HEK293 (cell line): Measurements from ENCODE around the gene NEGR1.

Experiments used
- BCL11A ChIP-seq: fragments of 450-650 bp; formaldehyde crosslinking; IDR thresholded peaks from 2 replicates; pipeline ENCODE4 v1.5.1; 2016; ENCODE audit warnings: low read depth, missing biosample characterization, missing genetic modification characterization
- BCL11B ChIP-seq: fragments of 450-650 bp; formaldehyde crosslinking; IDR thresholded peaks from 2 replicates; pipeline ENCODE4 v1.5.1; 2016; ENCODE audit warnings: low read depth, missing biosample characterization, missing genetic modification characterization
- GLIS2 ChIP-seq: fragments of 450-650 bp; formaldehyde crosslinking; IDR thresholded peaks from 2 replicates; pipeline ENCODE4 v1.5.1; 2016; ENCODE audit warnings: missing biosample characterization, missing genetic modification characterization
- KLF1 ChIP-seq: fragments of 450-650 bp; formaldehyde crosslinking; IDR thresholded peaks from 2 replicates; pipeline ENCODE4 v1.5.1; 2016; ENCODE audit warnings: missing biosample characterization, missing genetic modification characterization
- MEIS1 ChIP-seq: sonication (generic); formaldehyde crosslinking; IDR thresholded peaks from 2 replicates; pipeline ENCODE4 v1.8.1; 2022; ENCODE audit warnings: missing genetic modification reagents, mild to moderate bottlenecking, borderline replicate concordance
- MYNN ChIP-seq: fragments of 450-650 bp; formaldehyde crosslinking; IDR thresholded peaks from 2 replicates; pipeline ENCODE4 v1.5.1; 2016; ENCODE audit warnings: missing biosample characterization, missing genetic modification characterization, borderline replicate concordance
- RBAK ChIP-seq: fragments of 450-650 bp; formaldehyde crosslinking; IDR thresholded peaks from 2 replicates; pipeline ENCODE4 v1.5.1; 2016; ENCODE audit warnings: missing biosample characterization, missing genetic modification characterization
- REPIN1 ChIP-seq: fragments of 450-650 bp; formaldehyde crosslinking; IDR thresholded peaks from 2 replicates; pipeline ENCODE4 v1.5.1; 2017; ENCODE audit warnings: missing biosample characterization, missing genetic modification characterization, low read depth
- YY1 ChIP-seq: fragments of 450-650 bp; formaldehyde crosslinking; IDR thresholded peaks from 2 replicates; pipeline ENCODE4 v1.5.1; 2018; ENCODE audit warnings: missing biosample characterization, missing genetic modification characterization
- ZFP3 ChIP-seq: fragments of 450-650 bp; formaldehyde crosslinking; IDR thresholded peaks from 2 replicates; pipeline ENCODE4 v1.5.1; 2016; ENCODE audit warnings: low read depth, missing biosample characterization, missing genetic modification characterization
- ZNF112 ChIP-seq: fragments of 450-650 bp; formaldehyde crosslinking; IDR thresholded peaks from 2 replicates; pipeline ENCODE4 v1.5.0; 2017; ENCODE audit warnings: missing biosample characterization, missing genetic modification characterization
- ZNF19 ChIP-seq: fragments of 450-650 bp; formaldehyde crosslinking; IDR thresholded peaks from 2 replicates; pipeline ENCODE4; 2016; ENCODE audit warnings: missing biosample characterization, missing genetic modification characterization, low read depth
- ZNF335 ChIP-seq: fragments of 450-650 bp; formaldehyde crosslinking; conservative IDR thresholded peaks from 2 replicates; pipeline ENCODE4 v1.5.1; 2016; ENCODE audit warnings: missing biosample characterization, missing genetic modification characterization
- ZNF544 ChIP-seq: fragments of 450-650 bp; formaldehyde crosslinking; IDR thresholded peaks from 2 replicates; pipeline ENCODE4 v1.5.0; 2017; ENCODE audit warnings: missing biosample characterization, missing genetic modification characterization
- ZNF596 ChIP-seq: fragments of 450-650 bp; IDR thresholded peaks from 2 replicates; pipeline ENCODE4 v1.5.0; 2018; ENCODE audit warnings: missing biosample characterization, mild to moderate bottlenecking, missing genetic modification characterization, moderate library complexity
- ZNF600 ChIP-seq: fragments of 450-650 bp; formaldehyde crosslinking; IDR thresholded peaks from 2 replicates; pipeline ENCODE4 v1.5.1; 2016; ENCODE audit warnings: missing biosample characterization, missing genetic modification characterization
- ZNF624 ChIP-seq: fragments of 450-650 bp; formaldehyde crosslinking; IDR thresholded peaks from 2 replicates; pipeline ENCODE4 v1.5.1; 2017; ENCODE audit warnings: missing biosample characterization, missing genetic modification characterization
- ZNF626 ChIP-seq: fragments of 450-650 bp; sonication (Bioruptor Pico); formaldehyde crosslinking; IDR thresholded peaks from 2 replicates; pipeline ENCODE4 v1.5.1; 2018; ENCODE audit warnings: missing biosample characterization, missing genetic modification characterization, inconsistent platforms
- ZNF707 ChIP-seq: fragments of 450-650 bp; formaldehyde crosslinking; IDR thresholded peaks from 2 replicates; pipeline ENCODE4 v1.5.1; 2016; ENCODE audit warnings: missing biosample characterization, missing genetic modification characterization
- ZNF76 ChIP-seq: fragments of 450-650 bp; formaldehyde crosslinking; IDR thresholded peaks from 2 replicates; pipeline ENCODE4; 2016; ENCODE audit warnings: low read depth, missing biosample characterization, missing genetic modification characterization, borderline replicate concordance
- ZNF776 ChIP-seq: fragments of 450-650 bp; formaldehyde crosslinking; IDR thresholded peaks from 2 replicates; pipeline ENCODE4 v1.5.0; 2017; ENCODE audit warnings: missing biosample characterization, missing genetic modification characterization, borderline replicate concordance
- ZSCAN30 ChIP-seq: fragments of 450-650 bp; IDR thresholded peaks from 2 replicates; pipeline ENCODE4 v1.5.1; 2018; ENCODE audit warnings: missing biosample characterization, mild to moderate bottlenecking, missing genetic modification characterization, moderate library complexity
- TF ChIP-seq, protein P1 (sequence below): fragments of 450-650 bp; formaldehyde crosslinking; IDR thresholded peaks from 2 replicates; pipeline ENCODE4 v1.5.1; 2016; ENCODE audit warnings: missing biosample characterization, missing genetic modification characterization
- TF ChIP-seq, protein P2 (sequence below): fragments of 450-650 bp; formaldehyde crosslinking; IDR thresholded peaks from 2 replicates; pipeline ENCODE4 v1.5.1; 2016; ENCODE audit warnings: missing biosample characterization, missing genetic modification characterization
- TF ChIP-seq, protein P3 (sequence below): fragments of 450-650 bp; formaldehyde crosslinking; IDR thresholded peaks from 2 replicates; pipeline ENCODE4 v1.5.1; 2016; ENCODE audit warnings: missing biosample characterization, missing genetic modification characterization
- TF ChIP-seq, protein P4 (sequence below): fragments of 450-650 bp; formaldehyde crosslinking; IDR thresholded peaks from 2 replicates; pipeline ENCODE4 v1.5.1; 2016; ENCODE audit warnings: missing biosample characterization, missing genetic modification characterization
- TF ChIP-seq, protein P5 (sequence below): fragments of 450-650 bp; formaldehyde crosslinking; IDR thresholded peaks from 2 replicates; pipeline ENCODE4 v1.5.1; 2016; ENCODE audit warnings: missing biosample characterization, missing genetic modification characterization
- TF ChIP-seq, protein P6 (sequence below): fragments of 450-650 bp; IDR thresholded peaks from 2 replicates; pipeline ENCODE4 v1.5.1; 2018; ENCODE audit warnings: missing biosample characterization, mild to moderate bottlenecking, missing genetic modification characterization

NEGR1 gene

DNA sequence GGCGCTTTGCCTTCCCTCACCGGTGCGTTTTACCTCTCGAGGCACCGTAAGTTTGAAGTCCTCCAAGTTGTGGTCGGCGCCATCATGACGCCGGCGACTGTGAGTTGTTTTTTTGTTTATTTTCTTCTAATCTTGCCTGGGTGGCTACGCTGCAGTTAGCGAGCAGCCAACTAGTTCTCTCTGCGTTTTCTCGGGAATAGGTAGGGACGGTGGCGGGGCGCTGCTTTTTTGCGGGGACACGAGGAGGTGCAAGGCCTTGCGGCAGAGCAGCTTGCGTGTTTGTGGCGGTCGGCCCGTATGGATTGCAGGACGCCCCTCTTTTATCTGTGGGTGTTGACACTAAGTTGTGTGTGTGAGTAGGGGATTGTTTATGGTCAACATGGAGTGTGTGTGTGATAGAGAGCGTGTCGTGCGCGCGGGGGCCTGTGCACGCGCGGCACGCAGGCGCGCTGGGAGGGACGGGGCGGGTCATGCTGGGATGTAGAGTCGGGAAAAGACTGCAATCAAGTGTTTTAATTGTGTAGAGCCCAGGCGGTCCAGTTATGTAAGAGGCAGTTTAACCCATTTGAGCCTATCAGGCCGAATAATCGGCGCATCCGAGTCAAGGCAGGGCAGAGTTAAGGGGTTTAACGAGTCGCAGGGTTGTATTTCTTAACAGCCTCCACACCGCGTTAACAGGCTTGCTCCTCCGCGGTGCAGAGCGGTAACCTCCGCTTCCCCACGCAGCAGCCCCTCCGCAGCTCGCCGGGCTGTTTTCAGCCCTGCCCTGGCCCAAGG is 1.2 kb upstream of the NEGR1 start (continued):
- TF ChIP-seq, protein P1, sequence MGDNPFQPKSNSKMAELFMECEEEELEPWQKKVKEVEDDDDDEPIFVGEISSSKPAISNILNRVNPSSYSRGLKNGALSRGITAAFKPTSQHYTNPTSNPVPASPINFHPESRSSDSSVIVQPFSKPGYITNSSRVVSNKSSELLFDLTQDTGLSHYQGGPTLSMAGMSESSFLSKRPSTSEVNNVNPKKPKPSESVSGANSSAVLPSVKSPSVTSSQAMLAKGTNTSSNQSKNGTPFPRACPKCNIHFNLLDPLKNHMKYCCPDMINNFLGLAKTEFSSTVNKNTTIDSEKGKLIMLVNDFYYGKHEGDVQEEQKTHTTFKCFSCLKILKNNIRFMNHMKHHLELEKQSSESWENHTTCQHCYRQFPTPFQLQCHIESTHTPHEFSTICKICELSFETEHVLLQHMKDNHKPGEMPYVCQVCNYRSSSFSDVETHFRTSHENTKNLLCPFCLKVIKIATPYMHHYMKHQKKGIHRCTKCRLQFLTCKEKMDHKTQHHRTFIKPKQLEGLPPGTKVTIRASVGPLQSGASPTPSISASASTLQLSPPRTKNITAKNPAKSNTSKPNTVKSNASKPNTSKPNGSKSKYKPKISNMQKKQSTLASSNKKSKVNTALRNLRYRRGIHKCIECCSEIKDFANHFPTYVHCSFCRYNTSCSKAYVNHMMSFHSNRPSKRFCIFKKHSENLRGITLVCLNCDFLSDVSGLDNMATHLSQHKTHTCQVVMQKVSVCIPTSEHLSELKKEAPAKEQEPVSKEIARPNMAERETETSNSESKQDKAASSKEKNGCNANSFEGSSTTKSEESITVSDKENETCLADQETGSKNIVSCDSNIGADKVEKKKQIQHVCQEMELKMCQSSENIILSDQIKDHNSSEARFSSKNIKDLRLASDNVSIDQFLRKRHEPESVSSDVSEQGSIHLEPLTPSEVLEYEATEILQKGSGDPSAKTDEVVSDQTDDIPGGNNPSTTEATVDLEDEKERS (tag by site-specific recombination) = no peak
- TF ChIP-seq, protein P2, sequence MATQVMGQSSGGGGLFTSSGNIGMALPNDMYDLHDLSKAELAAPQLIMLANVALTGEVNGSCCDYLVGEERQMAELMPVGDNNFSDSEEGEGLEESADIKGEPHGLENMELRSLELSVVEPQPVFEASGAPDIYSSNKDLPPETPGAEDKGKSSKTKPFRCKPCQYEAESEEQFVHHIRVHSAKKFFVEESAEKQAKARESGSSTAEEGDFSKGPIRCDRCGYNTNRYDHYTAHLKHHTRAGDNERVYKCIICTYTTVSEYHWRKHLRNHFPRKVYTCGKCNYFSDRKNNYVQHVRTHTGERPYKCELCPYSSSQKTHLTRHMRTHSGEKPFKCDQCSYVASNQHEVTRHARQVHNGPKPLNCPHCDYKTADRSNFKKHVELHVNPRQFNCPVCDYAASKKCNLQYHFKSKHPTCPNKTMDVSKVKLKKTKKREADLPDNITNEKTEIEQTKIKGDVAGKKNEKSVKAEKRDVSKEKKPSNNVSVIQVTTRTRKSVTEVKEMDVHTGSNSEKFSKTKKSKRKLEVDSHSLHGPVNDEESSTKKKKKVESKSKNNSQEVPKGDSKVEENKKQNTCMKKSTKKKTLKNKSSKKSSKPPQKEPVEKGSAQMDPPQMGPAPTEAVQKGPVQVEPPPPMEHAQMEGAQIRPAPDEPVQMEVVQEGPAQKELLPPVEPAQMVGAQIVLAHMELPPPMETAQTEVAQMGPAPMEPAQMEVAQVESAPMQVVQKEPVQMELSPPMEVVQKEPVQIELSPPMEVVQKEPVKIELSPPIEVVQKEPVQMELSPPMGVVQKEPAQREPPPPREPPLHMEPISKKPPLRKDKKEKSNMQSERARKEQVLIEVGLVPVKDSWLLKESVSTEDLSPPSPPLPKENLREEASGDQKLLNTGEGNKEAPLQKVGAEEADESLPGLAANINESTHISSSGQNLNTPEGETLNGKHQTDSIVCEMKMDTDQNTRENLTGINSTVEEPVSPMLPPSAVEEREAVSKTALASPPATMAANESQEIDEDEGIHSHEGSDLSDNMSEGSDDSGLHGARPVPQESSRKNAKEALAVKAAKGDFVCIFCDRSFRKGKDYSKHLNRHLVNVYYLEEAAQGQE (tag by site-specific recombination) = no peak
- TF ChIP-seq, protein P3, sequence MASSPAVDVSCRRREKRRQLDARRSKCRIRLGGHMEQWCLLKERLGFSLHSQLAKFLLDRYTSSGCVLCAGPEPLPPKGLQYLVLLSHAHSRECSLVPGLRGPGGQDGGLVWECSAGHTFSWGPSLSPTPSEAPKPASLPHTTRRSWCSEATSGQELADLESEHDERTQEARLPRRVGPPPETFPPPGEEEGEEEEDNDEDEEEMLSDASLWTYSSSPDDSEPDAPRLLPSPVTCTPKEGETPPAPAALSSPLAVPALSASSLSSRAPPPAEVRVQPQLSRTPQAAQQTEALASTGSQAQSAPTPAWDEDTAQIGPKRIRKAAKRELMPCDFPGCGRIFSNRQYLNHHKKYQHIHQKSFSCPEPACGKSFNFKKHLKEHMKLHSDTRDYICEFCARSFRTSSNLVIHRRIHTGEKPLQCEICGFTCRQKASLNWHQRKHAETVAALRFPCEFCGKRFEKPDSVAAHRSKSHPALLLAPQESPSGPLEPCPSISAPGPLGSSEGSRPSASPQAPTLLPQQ (tag by site-specific recombination) = no peak
- TF ChIP-seq ZNF19 (tag by site-specific recombination) (no peak), ZNF600 (tag by site-specific recombination) (0 out of 2 replicates have a peak, but pooled peaks have one; percentile 16), ZNF76 (tag by site-specific recombination) (peak; percentile 83), REPIN1 (tag by site-specific recombination) (no peak), ZNF335 (peak; percentile 82), BCL11A (tag by site-specific recombination) (no peak), ZNF544 (tag by site-specific recombination) (no peak), BCL11B (tag by site-specific recombination) (no peak), RBAK (tag by site-specific recombination) (no peak), ZNF112 (tag by site-specific recombination) (no peak), ZNF596 (tag by site-specific recombination) (no peak), ZNF626 (no peak), YY1 (peak; percentile 68; the same call in 1 of the 2 replicates), ZNF624 (tag by site-specific recombination) (no peak), MEIS1 (CRISPR knock-in tag) (no peak), ZNF776 (tag by site-specific recombination) (no peak), ZSCAN30 (tag by site-specific recombination) (no peak), KLF1 (no peak), GLIS2 (peak; percentile 30; the same call in 1 of the 2 replicates), ZNF707 (tag by site-specific recombination) (no peak), MYNN (0 out of 2 replicates have a peak, but pooled peaks have one; percentile 14), ZFP3 (tag by site-specific recombination) (no peak)
- TF ChIP-seq, protein P4, sequence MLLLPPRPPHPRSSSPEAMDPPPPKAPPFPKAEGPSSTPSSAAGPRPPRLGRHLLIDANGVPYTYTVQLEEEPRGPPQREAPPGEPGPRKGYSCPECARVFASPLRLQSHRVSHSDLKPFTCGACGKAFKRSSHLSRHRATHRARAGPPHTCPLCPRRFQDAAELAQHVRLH = no peak
- TF ChIP-seq, protein P5, sequence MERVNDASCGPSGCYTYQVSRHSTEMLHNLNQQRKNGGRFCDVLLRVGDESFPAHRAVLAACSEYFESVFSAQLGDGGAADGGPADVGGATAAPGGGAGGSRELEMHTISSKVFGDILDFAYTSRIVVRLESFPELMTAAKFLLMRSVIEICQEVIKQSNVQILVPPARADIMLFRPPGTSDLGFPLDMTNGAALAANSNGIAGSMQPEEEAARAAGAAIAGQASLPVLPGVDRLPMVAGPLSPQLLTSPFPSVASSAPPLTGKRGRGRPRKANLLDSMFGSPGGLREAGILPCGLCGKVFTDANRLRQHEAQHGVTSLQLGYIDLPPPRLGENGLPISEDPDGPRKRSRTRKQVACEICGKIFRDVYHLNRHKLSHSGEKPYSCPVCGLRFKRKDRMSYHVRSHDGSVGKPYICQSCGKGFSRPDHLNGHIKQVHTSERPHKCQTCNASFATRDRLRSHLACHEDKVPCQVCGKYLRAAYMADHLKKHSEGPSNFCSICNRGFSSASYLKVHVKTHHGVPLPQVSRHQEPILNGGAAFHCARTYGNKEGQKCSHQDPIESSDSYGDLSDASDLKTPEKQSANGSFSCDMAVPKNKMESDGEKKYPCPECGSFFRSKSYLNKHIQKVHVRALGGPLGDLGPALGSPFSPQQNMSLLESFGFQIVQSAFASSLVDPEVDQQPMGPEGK (tag by site-specific recombination) = peak; percentile 66
- TF ChIP-seq, protein P6, sequence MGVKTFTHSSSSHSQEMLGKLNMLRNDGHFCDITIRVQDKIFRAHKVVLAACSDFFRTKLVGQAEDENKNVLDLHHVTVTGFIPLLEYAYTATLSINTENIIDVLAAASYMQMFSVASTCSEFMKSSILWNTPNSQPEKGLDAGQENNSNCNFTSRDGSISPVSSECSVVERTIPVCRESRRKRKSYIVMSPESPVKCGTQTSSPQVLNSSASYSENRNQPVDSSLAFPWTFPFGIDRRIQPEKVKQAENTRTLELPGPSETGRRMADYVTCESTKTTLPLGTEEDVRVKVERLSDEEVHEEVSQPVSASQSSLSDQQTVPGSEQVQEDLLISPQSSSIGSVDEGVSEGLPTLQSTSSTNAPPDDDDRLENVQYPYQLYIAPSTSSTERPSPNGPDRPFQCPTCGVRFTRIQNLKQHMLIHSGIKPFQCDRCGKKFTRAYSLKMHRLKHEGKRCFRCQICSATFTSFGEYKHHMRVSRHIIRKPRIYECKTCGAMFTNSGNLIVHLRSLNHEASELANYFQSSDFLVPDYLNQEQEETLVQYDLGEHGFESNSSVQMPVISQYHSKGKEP (tag by site-specific recombination) = no peak
